GM21619 (cell line): ENCODE measurements around the gene PTCH1.

Experiments
- ATAC-seq: cut with Tn5 transposase; IDR thresholded peaks from one replicate; pipeline ENCODE4 v1.9.1; 2021; ENCODE audit not compliant: unreplicated experiment

PTCH1 gene

GRCh38 chr9:95409650-95410426 is 106.9 kb downstream of the PTCH1 start:
- no peak for ATAC-seq

GRCh38 chr9:95407524-95407923 is 109.2 kb downstream of the PTCH1 start:
- ATAC-seq, result no peak

- ATAC-seq, result no peak
These were observed 110.7 kb downstream of the PTCH1 start for GRCh38 chr9:95406121-95406520.

GRCh38 chr9:95399261-95399660 is 117.5 kb downstream of the PTCH1 start:
- no peak for ATAC-seq
